ENCODE measurements around the gene PTPRG. TPM values are rescaled to one million over a fixed set of nuclear protein-coding genes. Genes with fewer than 3 reads are reported as not detected.

The PTPRG gene
- total RNA-seq, 1 donor from 2014 or later, result 44.3 TPM

- H3K27ac Mint-ChIP-seq, result no peak overlapping the region
- TF ChIP-seq CTCF (IDR thresholded peaks at IDR 0.05; ENCODE audit: unreplicated experiment), result no peak
- H3K36me3 Mint-ChIP-seq (ENCODE audit: insufficient read depth), result peaks cover 10% of the 10 kb centered on the region
- no peaks in the 10 kb centered on the region for H3K4me1 Mint-ChIP-seq (ENCODE audit: low read depth)
- H3K27me3 Mint-ChIP-seq, result no peaks in the 10 kb centered on the region
- no peak overlapping the region for H3K4me3 Mint-ChIP-seq (ENCODE audit: low read depth)
- DNase-seq (ENCODE audit: low spot score, unreplicated experiment), result no peak
- H3K9me3 Mint-ChIP-seq (ENCODE audit: low read depth), result peaks cover 10% of the 10 kb centered on the region
Observed at GRCh38 chr3:62168356-62168755, 607.0 kb downstream of the PTPRG start.

- no peak overlapping the region for H3K4me3 Mint-ChIP-seq (ENCODE audit: low read depth)
- H3K27me3 Mint-ChIP-seq, result no peaks in the 10 kb centered on the region
- DNase-seq (ENCODE audit: low spot score, unreplicated experiment), result no peak
- no peak overlapping the region for H3K27ac Mint-ChIP-seq
- H3K36me3 Mint-ChIP-seq (ENCODE audit: insufficient read depth), result peaks cover 10% of the 10 kb centered on the region
- no peak for TF ChIP-seq CTCF (IDR thresholded peaks at IDR 0.05; ENCODE audit: unreplicated experiment)
- no peaks in the 10 kb centered on the region for H3K4me1 Mint-ChIP-seq (ENCODE audit: low read depth)
- peaks cover 10% of the 10 kb centered on the region for H3K9me3 Mint-ChIP-seq (ENCODE audit: low read depth)
Observed at GRCh38 chr3:62169906-62170660, 608.7 kb downstream of the PTPRG start.

GRCh38 chr3:62171789-62172188, 610.4 kb downstream of the PTPRG start:
- TF ChIP-seq CTCF (IDR thresholded peaks at IDR 0.05; ENCODE audit: unreplicated experiment), result no peak
- Mint-ChIP-seq H3K4me1 (ENCODE audit: low read depth) (no peaks in the 10 kb centered on the region), H3K27me3 (no peaks in the 10 kb centered on the region), H3K4me3 (ENCODE audit: low read depth) (no peak overlapping the region), H3K9me3 (ENCODE audit: low read depth) (peaks cover 10% of the 10 kb centered on the region), H3K36me3 (ENCODE audit: insufficient read depth) (peaks cover 13% of the 10 kb centered on the region), H3K27ac (no peak overlapping the region)
- no peak for DNase-seq (ENCODE audit: low spot score, unreplicated experiment)

- DNase-seq (ENCODE audit: low spot score, unreplicated experiment), result no peak
- no peak for TF ChIP-seq CTCF (IDR thresholded peaks at IDR 0.05; ENCODE audit: unreplicated experiment)
- H3K36me3 Mint-ChIP-seq (ENCODE audit: insufficient read depth), result peaks cover 13% of the 10 kb centered on the region
- no peaks in the 10 kb centered on the region for H3K27me3 Mint-ChIP-seq
- H3K27ac Mint-ChIP-seq, result no peak overlapping the region
- no peaks in the 10 kb centered on the region for H3K4me1 Mint-ChIP-seq (ENCODE audit: low read depth)
- H3K9me3 Mint-ChIP-seq (ENCODE audit: low read depth), result peaks cover 10% of the 10 kb centered on the region
- H3K4me3 Mint-ChIP-seq (ENCODE audit: low read depth), result no peak overlapping the region
Observed at GRCh38 chr3:62172199-62172598, 610.8 kb downstream of the PTPRG start.

GRCh38 chr3:62173939-62174515, 612.7 kb downstream of the PTPRG start:
- Mint-ChIP-seq H3K4me1 (ENCODE audit: low read depth) (no peaks in the 10 kb centered on the region), H3K4me3 (ENCODE audit: low read depth) (no peak overlapping the region), H3K36me3 (ENCODE audit: insufficient read depth) (peaks cover 13% of the 10 kb centered on the region), H3K27ac (no peak overlapping the region), H3K9me3 (ENCODE audit: low read depth) (peaks cover 10% of the 10 kb centered on the region), H3K27me3 (no peaks in the 10 kb centered on the region)
- no peak for DNase-seq (ENCODE audit: low spot score, unreplicated experiment)
- TF ChIP-seq CTCF (IDR thresholded peaks at IDR 0.05; ENCODE audit: unreplicated experiment), result no peak
